ENCODE data around the gene MED13L.

DNA sequence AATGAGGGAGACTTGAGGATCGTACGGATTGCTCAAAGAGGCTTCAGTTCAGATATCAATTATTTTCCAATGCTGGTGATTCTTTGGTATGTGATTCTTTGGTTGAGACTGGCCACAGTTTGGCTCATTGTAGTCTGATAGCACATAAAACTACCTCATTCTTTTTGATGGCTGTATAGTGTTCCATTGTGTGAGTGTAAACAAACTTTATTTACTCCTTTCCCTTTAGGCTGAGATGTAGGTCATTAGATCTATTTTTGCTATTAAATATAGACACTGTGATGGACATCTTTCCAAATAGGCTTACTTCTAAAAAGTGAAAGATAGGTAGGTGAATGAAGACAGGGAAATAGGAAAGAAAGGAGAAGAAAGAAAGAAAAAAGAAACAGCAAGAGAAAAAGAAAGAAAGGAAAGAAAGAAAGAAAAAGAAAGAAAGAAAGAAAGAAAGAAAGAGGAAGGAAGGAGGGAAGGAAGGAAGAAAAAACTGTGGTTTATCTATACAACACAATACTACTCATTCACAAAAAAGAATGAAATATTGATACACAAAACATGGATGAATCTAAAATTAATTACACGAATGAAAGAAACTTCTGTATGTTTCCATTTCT is 19.8 kb upstream of the MED13L start:
- TF ChIP-seq, protein P1, sequence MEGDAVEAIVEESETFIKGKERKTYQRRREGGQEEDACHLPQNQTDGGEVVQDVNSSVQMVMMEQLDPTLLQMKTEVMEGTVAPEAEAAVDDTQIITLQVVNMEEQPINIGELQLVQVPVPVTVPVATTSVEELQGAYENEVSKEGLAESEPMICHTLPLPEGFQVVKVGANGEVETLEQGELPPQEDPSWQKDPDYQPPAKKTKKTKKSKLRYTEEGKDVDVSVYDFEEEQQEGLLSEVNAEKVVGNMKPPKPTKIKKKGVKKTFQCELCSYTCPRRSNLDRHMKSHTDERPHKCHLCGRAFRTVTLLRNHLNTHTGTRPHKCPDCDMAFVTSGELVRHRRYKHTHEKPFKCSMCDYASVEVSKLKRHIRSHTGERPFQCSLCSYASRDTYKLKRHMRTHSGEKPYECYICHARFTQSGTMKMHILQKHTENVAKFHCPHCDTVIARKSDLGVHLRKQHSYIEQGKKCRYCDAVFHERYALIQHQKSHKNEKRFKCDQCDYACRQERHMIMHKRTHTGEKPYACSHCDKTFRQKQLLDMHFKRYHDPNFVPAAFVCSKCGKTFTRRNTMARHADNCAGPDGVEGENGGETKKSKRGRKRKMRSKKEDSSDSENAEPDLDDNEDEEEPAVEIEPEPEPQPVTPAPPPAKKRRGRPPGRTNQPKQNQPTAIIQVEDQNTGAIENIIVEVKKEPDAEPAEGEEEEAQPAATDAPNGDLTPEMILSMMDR (IDR thresholded peaks at IDR 0.05), result no peak
- TF ChIP-seq POLR2AphosphoS5 (IDR thresholded peaks at IDR 0.05) (no peak), EP300 (IDR thresholded peaks at IDR 0.05) (no peak)
